H1 (cell line): ENCODE data around the gene RGS3. TPM values are rescaled to one million over a fixed set of nuclear protein-coding genes. Genes with fewer than 3 reads are reported as not detected.

ENCODE experiments used
- CTCF ChIA-PET: fragments of 300-600 bp; sonication (Branson Sonifier 250); formaldehyde crosslinking; loops from one replicate; lab custom pipeline; 2021; ENCODE audit not compliant: partially characterized antibody; lab: Charles Lee
- POLR2A ChIA-PET: fragments of 300-600 bp; sonication (Branson Sonifier 250); formaldehyde crosslinking; loops from one replicate; lab custom pipeline; 2021; ENCODE audit warnings: inconsistent platforms; ENCODE audit not compliant: partially characterized antibody; lab: Charles Lee
- DNase-seq, 2 experiments: peaks; one replicate each; pipeline versions ENCODE4 v3.0.0 to v3.0.0-alpha.2; 2010 to 2022; ENCODE audit warnings: low spot score in 2 of 2, low read depth in 1 of 2, mixed read lengths in 1 of 2
- FAIRE-seq: peaks from 2 replicates; lab custom pipeline; 2011; peaks lifted over from hg19 to GRCh38; lab: Jason Lieb, UNC
- H2AFZ ChIP-seq: 2 replicates; pipeline ENCODE4 v1.8.1; 2012; ENCODE audit warnings: low read length, inconsistent platforms
- H2AK5ac ChIP-seq: 2 replicates; pipeline ENCODE4 v1.6.1; 2013; ENCODE audit warnings: low read depth, low read length
- H2BK120ac ChIP-seq: replicated peaks from 2 replicates; pipeline ENCODE3; 2013; ENCODE audit warnings: low read depth, low read length, inconsistent platforms
- H2BK12ac ChIP-seq: 2 replicates; pipeline ENCODE4 v1.6.1; 2013; ENCODE audit warnings: low read depth, low read length
- H2BK15ac ChIP-seq: 2 replicates; pipeline ENCODE4 v1.6.1; 2013; ENCODE audit warnings: low read length
- H2BK20ac ChIP-seq: 2 replicates; pipeline ENCODE4 v1.6.1; 2013; ENCODE audit warnings: low read length
- H2BK5ac ChIP-seq: 2 replicates; pipeline ENCODE4 v1.6.1; 2013; ENCODE audit warnings: low read depth, low read length
- H3K14ac ChIP-seq: 2 replicates; pipeline ENCODE4 v1.6.1; 2013; ENCODE audit warnings: inconsistent platforms; ENCODE audit not compliant: insufficient read length
- H3K18ac ChIP-seq: 2 replicates; pipeline ENCODE4 v1.6.1; 2013; ENCODE audit warnings: low read length; ENCODE audit errors: extremely low read depth
- H3K23ac ChIP-seq: 2 replicates; pipeline ENCODE4 v1.6.1; 2013; ENCODE audit warnings: inconsistent platforms; ENCODE audit not compliant: insufficient read length
- H3K23me2 ChIP-seq: 2 replicates; pipeline ENCODE4 v1.6.1; 2013; ENCODE audit warnings: low read depth, low read length
- H3K27ac ChIP-seq: 2 replicates; pipeline ENCODE4 v1.6.1; 2011; ENCODE audit warnings: low read depth, low read length, inconsistent platforms
- H3K27me3 ChIP-seq, 4 experiments: replicated peaks in 1 of 4; 1 replicate in 1 of 4; 2 replicates in 3 of 4; pipeline versions ENCODE4 v1.6.1 to v1.8.1; 2011 to 2013; ENCODE audit warnings: low read length in 3 of 4, mild to moderate bottlenecking in 3 of 4, inconsistent platforms in 2 of 4, mixed read lengths in 2 of 4, moderate library complexity in 1 of 4; ENCODE audit not compliant: control insufficient read depth in 3 of 4, insufficient read depth in 3 of 4; ENCODE audit errors: extremely low read depth in 1 of 4
- H3K36me3 ChIP-seq, 4 experiments: 2 replicates each; pipeline versions ENCODE4 v1.6.1 to v1.8.1; 2011 to 2013; ENCODE audit warnings: mild to moderate bottlenecking in 4 of 4, low read length in 3 of 4, moderate library complexity in 2 of 4, control low read depth in 1 of 4, inconsistent platforms in 1 of 4; ENCODE audit not compliant: insufficient read depth in 4 of 4, control insufficient read depth in 2 of 4
- H3K4ac ChIP-seq: replicated peaks from 2 replicates; pipeline ENCODE3; 2013; ENCODE audit warnings: low read length, low read depth, mixed read lengths, inconsistent platforms; ENCODE audit not compliant: insufficient read length
- H3K4me1 ChIP-seq, 4 experiments: replicated peaks in 1 of 4; 1 replicate in 1 of 4; 2 replicates in 3 of 4; pipeline versions ENCODE4 v1.6.1 to v1.8.1; 2011 to 2013; ENCODE audit warnings: low read length in 3 of 4, inconsistent platforms in 2 of 4, mixed read lengths in 1 of 4; ENCODE audit not compliant: insufficient read depth in 4 of 4, control insufficient read depth in 3 of 4
- H3K4me2 ChIP-seq, 2 experiments: 2 replicates each; pipeline versions ENCODE4 v1.6.1 to v1.8.1; 2011 to 2013; ENCODE audit warnings: low read depth in 2 of 2, low read length in 2 of 2, control low read depth in 1 of 2, inconsistent platforms in 1 of 2, mild to moderate bottlenecking in 1 of 2; ENCODE audit not compliant: insufficient read depth in 1 of 2
- H3K4me3 ChIP-seq, 4 experiments: fragments of 200-600, 300-600 bp in 1 of 4; sonication (generic), shearing (Covaris generic), sonication (Bioruptor Twin) in 1 of 4; 2 replicates each; pipeline versions ENCODE4 v1.5.1 to v1.8.1; 2011 to 2016; ENCODE audit warnings: low read length in 4 of 4, low read depth in 3 of 4, control low read depth in 2 of 4, inconsistent platforms in 2 of 4, mild to moderate bottlenecking in 2 of 4, mixed read lengths in 1 of 4, moderate library complexity in 1 of 4; ENCODE audit not compliant: insufficient read depth in 2 of 4; ENCODE audit errors: extremely low read depth in 1 of 4
- H3K56ac ChIP-seq: replicated peaks from 2 replicates; pipeline ENCODE3; 2013; ENCODE audit warnings: low read depth, mild to moderate bottlenecking, mixed read lengths, low read length, inconsistent platforms; ENCODE audit not compliant: insufficient read length
- H3K79me1 ChIP-seq: 2 replicates; pipeline ENCODE4 v1.6.1; 2013; ENCODE audit warnings: low read depth, low read length, control low read depth
- H3K79me2 ChIP-seq, 2 experiments: 2 replicates each; pipeline versions ENCODE4 v1.6.1 to v1.8.1; 2012 to 2013; ENCODE audit warnings: low read length in 2 of 2, mild to moderate bottlenecking in 2 of 2, inconsistent platforms in 1 of 2; ENCODE audit not compliant: insufficient read depth in 2 of 2, control insufficient read depth in 1 of 2
- H3K9ac ChIP-seq, 4 experiments: replicated peaks in 1 of 4; 1 replicate in 1 of 4; 2 replicates in 3 of 4; pipeline versions ENCODE4 v1.6.1 to v1.8.1; 2011 to 2013; ENCODE audit warnings: low read depth in 3 of 4, low read length in 3 of 4, control low read depth in 2 of 4, mild to moderate bottlenecking in 2 of 4, moderate library complexity in 2 of 4, inconsistent platforms in 1 of 4; ENCODE audit errors: extremely low read depth in 1 of 4
- H3K9me3 ChIP-seq, 2 experiments: 2 replicates each; pipeline versions ENCODE4 v1.6.1 to v1.8.1; 2012 to 2013; ENCODE audit warnings: mild to moderate bottlenecking in 2 of 2, moderate library complexity in 2 of 2, control low read depth in 1 of 2, inconsistent platforms in 1 of 2, low read depth in 1 of 2, low read length in 1 of 2, mixed read lengths in 1 of 2; ENCODE audit not compliant: insufficient read depth in 2 of 2
- H4K20me1 ChIP-seq, 2 experiments: replicated peaks in 1 of 2; 2 replicates each; pipeline versions ENCODE3 to v1.8.1; 2011 to 2013; ENCODE audit warnings: inconsistent platforms in 2 of 2, low read length in 2 of 2, mild to moderate bottlenecking in 1 of 2; ENCODE audit not compliant: insufficient read depth in 2 of 2, control insufficient read depth in 1 of 2
- H4K5ac ChIP-seq: 2 replicates; pipeline ENCODE4 v1.6.1; 2013; ENCODE audit warnings: low read length, low read depth, mixed read lengths, inconsistent platforms; ENCODE audit not compliant: insufficient read length
- H4K8ac ChIP-seq: 2 replicates; pipeline ENCODE4 v1.8.0; 2013; ENCODE audit warnings: mild to moderate bottlenecking, moderate library complexity, low read length, inconsistent platforms; ENCODE audit not compliant: insufficient read depth; ENCODE audit errors: extremely low read depth
- H4K91ac ChIP-seq: replicated peaks from 2 replicates; pipeline ENCODE3; 2013; ENCODE audit warnings: low read length, mixed read lengths, inconsistent platforms; ENCODE audit not compliant: insufficient read length
- CHD2 ChIP-seq: IDR thresholded peaks from 2 replicates; pipeline ENCODE4 v1.6.1; 2012; ENCODE audit warnings: low read length, improper control_type of control experiment
- E2F6 ChIP-seq: IDR thresholded peaks from 2 replicates; pipeline ENCODE4 v1.6.1; 2012; ENCODE audit warnings: inconsistent platforms
- EGR1 ChIP-seq: IDR thresholded peaks from 2 replicates; pipeline ENCODE4 v1.6.1; 2011; ENCODE audit warnings: low read depth, low read length, borderline replicate concordance
- FOSL1 ChIP-seq: IDR thresholded peaks from 2 replicates; pipeline ENCODE4 v1.6.1; 2011; ENCODE audit warnings: mild to moderate bottlenecking, low read depth, low read length, moderate library complexity; ENCODE audit not compliant: insufficient read depth
- GTF2F1 ChIP-seq: IDR thresholded peaks from 2 replicates; pipeline ENCODE4 v1.6.1; 2012; ENCODE audit warnings: low read depth, low read length, improper control_type of control experiment, borderline replicate concordance
- JUN ChIP-seq: IDR thresholded peaks from 2 replicates; pipeline ENCODE4 v1.6.1; 2011; ENCODE audit warnings: low read depth, mild to moderate bottlenecking, improper control_type of control experiment, low read length
- KDM5A ChIP-seq: fragments of 200-600 bp; IDR thresholded peaks from 2 replicates; pipeline ENCODE4 v1.7.1; 2012; ENCODE audit warnings: mild to moderate bottlenecking, low read length, inconsistent platforms, mixed read lengths
- MAFK ChIP-seq: IDR thresholded peaks from 2 replicates; pipeline ENCODE4 v1.6.1; 2012; ENCODE audit warnings: low read depth, mild to moderate bottlenecking, improper control_type of control experiment, low read length
- POLR2AphosphoS5 ChIP-seq: IDR thresholded peaks from 2 replicates; pipeline ENCODE4 v1.6.1; 2011; ENCODE audit warnings: low read depth, low read length
- POU5F1 ChIP-seq: IDR thresholded peaks from 2 replicates; pipeline ENCODE4 v1.6.1; 2011; ENCODE audit warnings: low read depth, mild to moderate bottlenecking, low read length, moderate library complexity
- RBBP5 ChIP-seq: IDR thresholded peaks from 2 replicates; pipeline ENCODE4 v1.7.1; 2012; ENCODE audit warnings: low read depth, mild to moderate bottlenecking, inconsistent platforms, low read length, moderate library complexity, borderline replicate concordance
- RNF2 ChIP-seq: fragments of 200-900, 300-1000 bp; sonication (generic); IDR thresholded peaks from 2 replicates; pipeline ENCODE4 v1.7.1; 2016; ENCODE audit warnings: borderline replicate concordance, low read depth, mild to moderate bottlenecking, antibody characterized with exemption, low read length; ENCODE audit not compliant: poor library complexity, severe bottlenecking; ENCODE audit errors: missing control alignments
- RXRA ChIP-seq: IDR thresholded peaks from 2 replicates; pipeline ENCODE4 v1.6.1; 2011; ENCODE audit warnings: low read depth, mild to moderate bottlenecking, low read length, moderate library complexity; ENCODE audit not compliant: insufficient read depth
- SIX5 ChIP-seq: IDR thresholded peaks from 2 replicates; pipeline ENCODE4 v1.6.1; 2011; ENCODE audit warnings: mild to moderate bottlenecking, low read depth, low read length
- WGBS, 2 experiments: shearing (Covaris generic) in 1 of 2; methylation state at CpG; one replicate each; pipeline versions ENCODE4 v1.1.6 to v1.1.7; 2013 to 2015; ENCODE audit warnings: low lambda C conversion rate in 2 of 2, mixed read lengths in 2 of 2, inconsistent platforms in 1 of 2, low coverage in 1 of 2, missing lambda C conversion rate in 1 of 2; ENCODE audit not compliant: insufficient replicate concordance in 2 of 2, insufficient coverage in 1 of 2, insufficient read length in 1 of 2; ENCODE audit errors: extremely low coverage in 1 of 2, missing lambda C conversion rate in 1 of 2; 5-methylcytosine and 5-hydroxymethylcytosine counted together
- polyA plus RNA-seq, 7 experiments: library from polyadenylated mRNA; depleted of rRNA in 3 of 7; stranded (reverse) in 5 of 7; unstranded in 2 of 7; fragments of >200 nt in 5 of 7; fragments of 200-250 nt in 2 of 7; gene quantifications; 1 replicate in 5 of 7; 2 replicates in 1 of 7; 4 replicates in 1 of 7; pipeline versions ENCODE4 v1.2.1 to v1.2.3, GENCODE V29; 2011 to 2013; ENCODE audit warnings: missing spikeins in 2 of 7, mixed read lengths in 2 of 7
- total RNA-seq: library from RNA; stranded (reverse); fragmentation: NEBNext Ultra II Directional; extraction: Animal tissue kit (Norgen Biotek cat#: 25700); gene quantifications from 2 replicates; pipeline ENCODE4 v1.2.1, GENCODE V29; 2021

Gene RGS3
- total and polyA plus RNA-seq, 2 of the 8 experiments (the other 6 are each of a cell fraction or from before 2014, with no cell fraction given) = 12.6 to 18.2 TPM

DNA sequence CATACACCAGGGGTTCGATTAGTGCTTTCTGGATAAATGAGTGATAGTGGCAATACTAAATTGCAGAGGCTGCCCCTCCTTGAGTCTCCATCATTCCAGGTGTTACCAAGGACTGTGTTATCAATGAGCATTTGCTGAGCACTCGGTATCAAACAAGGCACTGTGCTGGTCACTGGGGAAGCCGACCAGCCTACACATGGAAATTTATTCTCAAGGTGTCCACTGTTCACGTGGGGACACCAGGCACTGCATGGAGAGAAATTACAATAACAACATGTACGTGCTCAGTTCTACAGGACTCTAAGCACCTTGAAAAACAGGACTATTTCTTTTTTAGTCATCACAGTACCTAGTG is 22.2 kb downstream of the RGS3 start:
- WGBS, 2 experiments = 97% methylated on average over 5 of the region's 5 CpGs; no CpG with 5 or more reads in 1 of the 2 experiments
- Histone ChIP-seq H3K27ac (no peak overlapping the region), H3K9me3 (no peaks in the 10 kb centered on the region), H2BK20ac (no peak overlapping the region), H3K18ac (no peak overlapping the region), H2BK12ac (no peak overlapping the region), H3K4ac (no peak overlapping the region), H3K79me2 (no peaks in the 10 kb centered on the region), H2AFZ (no peak overlapping the region), H2BK5ac (no peak overlapping the region), H3K56ac (no peak overlapping the region), H2AK5ac (no peak overlapping the region), H3K9ac (no peak overlapping the region), H2BK120ac (no peak overlapping the region), H3K4me3 (no peak overlapping the region), H3K23me2 (no peaks in the 10 kb centered on the region), H3K36me3 (peaks cover 0 to 3% (median 0%) of the 10 kb centered on the region in 4 experiments; a peak in 2 of 8 replicates), H4K5ac (no peak overlapping the region), H4K20me1 (no peaks in the 10 kb centered on the region), H3K4me2 (no peak overlapping the region), H3K27me3 (no peaks in the 10 kb centered on the region), H4K91ac (no peak overlapping the region), H2BK15ac (no peak overlapping the region), H3K14ac (no peak overlapping the region), H3K79me1 (no peaks in the 10 kb centered on the region), H4K8ac (no peak overlapping the region), H3K23ac (no peak overlapping the region), H3K4me1 (no peaks in the 10 kb centered on the region)
- ChIA-PET CTCF (interaction anchor here (0.7 to 1.1 kb wide), 4 partner anchors 15 to 170 kb away, joined by 3 to 4 read pairs (median 3); no protein-coding TSS in a partner anchor), POLR2A (no interaction called here)
- DNase-seq = no peak
- FAIRE-seq = no peak
- TF ChIP-seq RBBP5 (no peak), FOSL1 (no peak), GTF2F1 (no peak), POU5F1 (no peak), MAFK (no peak), SIX5 (no peak), CHD2 (no peak), RNF2 (no peak), RXRA (no peak), KDM5A (no peak), E2F6 (no peak), JUN (no peak), POLR2AphosphoS5 (no peak), EGR1 (no peak)
